Endothelial cell of umbilical vein (primary cell): ENCODE results near the gene BET1L. TPM values are rescaled to one million over a fixed set of nuclear protein-coding genes. Genes with fewer than 3 reads are reported as not detected.
"Not testable (repeated sequence)": the region's sequence is repeated elsewhere in the genome, so short reads cannot be mapped to it uniquely, and the experiment has no call there.

Experiments
- BruUV-seq: library from RNA; stranded (reverse); fragments of 400-500 nt; replicated peaks from 2 replicates; lab custom pipeline; 2021; lab: Mats Ljungman, UMichigan
- CTCF ChIA-PET: fragments of 300-600, 350-600 bp; sonication (Branson Sonifier 250); formaldehyde crosslinking; loops from one replicate; lab custom pipeline; 2021; ENCODE audit warnings: antibody characterized with exemption, inconsistent platforms; lab: Charles Lee
- POLR2A ChIA-PET: fragments of 300-600, 350-600 bp; sonication (Branson Sonifier 250); formaldehyde crosslinking; loops from one replicate; lab custom pipeline; 2021; ENCODE audit warnings: antibody characterized with exemption, inconsistent platforms; lab: Charles Lee
- DNase-seq: peaks from one replicate; pipeline ENCODE4 v3.0.0-alpha.2; 2011; ENCODE audit warnings: low read depth, low spot score
- FAIRE-seq: peaks from 2 replicates; lab custom pipeline; 2011; peaks lifted over from hg19 to GRCh38; lab: Jason Lieb, UNC
- H2AFZ ChIP-seq: 2 replicates; pipeline ENCODE4 v1.6.0; 2012; ENCODE audit warnings: low read depth, low read length, control low read depth, inconsistent platforms
- H3K27ac ChIP-seq: 2 replicates; pipeline ENCODE4 v1.5.1; 2011; ENCODE audit warnings: low read depth, mild to moderate bottlenecking, control low read depth, low read length, moderate library complexity; ENCODE audit not compliant: insufficient read depth
- H3K27me3 ChIP-seq, 2 experiments: 2 replicates each; pipeline versions ENCODE4 v1.6.0 to v1.6.1; 2011; ENCODE audit warnings: low read length in 2 of 2, mixed read lengths in 1 of 2; ENCODE audit not compliant: control insufficient read depth in 2 of 2, insufficient read depth in 2 of 2
- H3K36me3 ChIP-seq, 2 experiments: 2 replicates in 1 of 2; 3 replicates in 1 of 2; pipeline ENCODE4 v1.5.1; 2011; ENCODE audit warnings: low read length in 2 of 2, mild to moderate bottlenecking in 1 of 2, moderate library complexity in 1 of 2; ENCODE audit not compliant: control insufficient read depth in 2 of 2, insufficient read depth in 2 of 2; ENCODE audit errors: extremely low read depth in 1 of 2
- H3K4me1 ChIP-seq: 3 replicates; pipeline ENCODE4 v1.5.1; 2011; ENCODE audit warnings: mild to moderate bottlenecking, low read length; ENCODE audit not compliant: control insufficient read depth, insufficient read depth; ENCODE audit errors: extremely low read depth
- H3K4me2 ChIP-seq: 2 replicates; pipeline ENCODE4 v1.6.1; 2011; ENCODE audit warnings: low read length, control low read depth, mixed read lengths; ENCODE audit not compliant: insufficient read depth
- H3K4me3 ChIP-seq, 3 experiments: fragments of 200-600 bp in 1 of 3; sonication (generic), shearing (Covaris generic) in 1 of 3; replicated peaks in 1 of 3; 2 replicates each; pipeline ENCODE4 v1.5.1; 2011 to 2016; ENCODE audit warnings: control low read depth in 3 of 3, low read length in 3 of 3, mild to moderate bottlenecking in 2 of 3, inconsistent platforms in 1 of 3, low read depth in 1 of 3, moderate library complexity in 1 of 3; ENCODE audit not compliant: insufficient read depth in 1 of 3
- H3K79me2 ChIP-seq: 2 replicates; pipeline ENCODE4 v1.6.0; 2012; ENCODE audit warnings: low read length, inconsistent platforms; ENCODE audit not compliant: control insufficient read depth, insufficient read depth
- H3K9ac ChIP-seq: replicated peaks from 2 replicates; pipeline ENCODE3; 2011; ENCODE audit warnings: low read length, control low read depth; ENCODE audit not compliant: insufficient read depth; ENCODE audit errors: extremely low read depth
- H3K9me1 ChIP-seq: replicated peaks from 3 replicates; pipeline ENCODE4 v1.6.0; 2011; ENCODE audit warnings: mild to moderate bottlenecking, low read length; ENCODE audit not compliant: control insufficient read depth, insufficient read depth; ENCODE audit errors: extremely low read depth
- H3K9me3 ChIP-seq: replicated peaks from 2 replicates; pipeline ENCODE4 v1.5.1; 2012; ENCODE audit warnings: low read length, inconsistent platforms; ENCODE audit not compliant: control insufficient read depth, insufficient read depth
- H4K20me1 ChIP-seq: replicated peaks from 2 replicates; pipeline ENCODE3; 2011; ENCODE audit warnings: mild to moderate bottlenecking, low read length; ENCODE audit not compliant: control insufficient read depth, insufficient read depth; ENCODE audit errors: extremely low read depth
- dilution Hi-C: fragments of 300-500 bp; cut with MboI; formaldehyde crosslinking; loops from one replicate; pipeline ENCODE4 v1.15.0; 2019; ENCODE audit warnings: low sequenced_read_pairs; ENCODE audit not compliant: extremely low pct_ligation_motif_present
- intact Hi-C: fragments of 100-400 bp; cut with micrococcal nuclease; formaldehyde crosslinking; loops from one replicate; pipeline ENCODE4 v1.10.0; 2022
- polyA plus RNA-seq, 4 experiments: library from polyadenylated mRNA; depleted of rRNA in 3 of 4; stranded (reverse) in 3 of 4; unstranded in 1 of 4; fragments of >200 nt; gene quantifications; 2 replicates each; pipeline versions ENCODE4 v1.2.1 to v1.2.3, GENCODE V29; 2011 to 2012; ENCODE audit warnings: missing spikeins in 1 of 4
- total RNA-seq: library from RNA; stranded (reverse); gene quantifications from 2 replicates; pipeline ENCODE4 v1.2.3, GENCODE V29; 2021

Gene BET1L
- total and polyA plus RNA-seq, 2 donors (not counting 3 experiments of a cell fraction or from before 2014, with no cell fraction given): 31.0 to 80.0 TPM

- H3K9me3 ChIP-seq, BruUV-seq, H3K4me1 ChIP-seq, H3K36me3 ChIP-seq, POLR2A ChIA-PET, dilution Hi-C loops, H3K27me3 ChIP-seq, H3K79me2 ChIP-seq, H4K20me1 ChIP-seq, H3K4me2 ChIP-seq, H3K4me3 ChIP-seq, CTCF ChIA-PET, H3K9ac ChIP-seq, H3K9me1 ChIP-seq, FAIRE-seq, H3K27ac ChIP-seq, DNase-seq, H2AFZ ChIP-seq, intact Hi-C loops: not testable (repeated sequence)
Observed at GRCh38 chr11:192674-193128, 14.5 kb downstream of the BET1L start, which contains the start of gene SCGB1C1. Gene SCGB1C1, plus strand, starts transcription at chr11:193078. Its CDS starts 22 bp downstream, at chr11:193100.

GRCh38 chr11:191490-192478 lies 15.4 kb downstream of the BET1L start:
- H3K79me2 ChIP-seq, H3K9me3 ChIP-seq, dilution Hi-C loops, POLR2A ChIA-PET, H4K20me1 ChIP-seq, H3K9me1 ChIP-seq, intact Hi-C loops, H3K4me2 ChIP-seq, DNase-seq, CTCF ChIA-PET, H2AFZ ChIP-seq, H3K27ac ChIP-seq, H3K4me3 ChIP-seq, H3K27me3 ChIP-seq, H3K4me1 ChIP-seq, BruUV-seq, H3K9ac ChIP-seq, H3K36me3 ChIP-seq: not testable (repeated sequence)
- FAIRE-seq: peak; percentile 99

DNA sequence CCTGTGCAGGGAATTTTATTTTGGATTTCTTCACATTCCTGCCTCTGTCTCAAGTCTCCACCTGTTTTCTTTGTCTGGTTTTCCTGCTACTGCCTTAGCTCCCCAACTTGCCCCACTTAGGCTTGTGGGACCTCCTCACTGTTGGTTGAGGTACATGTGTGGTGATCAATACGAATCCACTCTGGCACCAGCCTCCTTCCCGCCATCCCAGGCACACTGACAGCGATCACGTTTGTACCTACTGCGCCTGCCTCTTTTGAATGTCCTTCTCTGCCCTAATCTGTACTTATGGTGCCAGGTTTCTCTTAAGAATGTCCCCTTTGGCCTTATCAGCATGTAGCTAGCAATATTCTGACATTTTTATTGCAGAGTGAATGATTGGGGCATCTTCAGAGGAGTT lies 16.7 kb downstream of the BET1L start:
- BruUV-seq, FAIRE-seq, H3K4me1 ChIP-seq, H3K27ac ChIP-seq, CTCF ChIA-PET, H3K27me3 ChIP-seq, H2AFZ ChIP-seq, POLR2A ChIA-PET, H3K9me3 ChIP-seq, H3K4me2 ChIP-seq, H3K79me2 ChIP-seq, H4K20me1 ChIP-seq, H3K4me3 ChIP-seq, H3K9ac ChIP-seq, H3K9me1 ChIP-seq, intact Hi-C loops, dilution Hi-C loops, DNase-seq, H3K36me3 ChIP-seq: not testable (repeated sequence)

GRCh38 chr11:189843-190311 lies 17.3 kb downstream of the BET1L start:
- POLR2A ChIA-PET, H3K27ac ChIP-seq, H3K27me3 ChIP-seq, H3K9ac ChIP-seq, BruUV-seq, H3K79me2 ChIP-seq, DNase-seq, H3K4me2 ChIP-seq, FAIRE-seq, H3K9me3 ChIP-seq, H3K4me1 ChIP-seq, H3K4me3 ChIP-seq, H2AFZ ChIP-seq, H3K9me1 ChIP-seq, H3K36me3 ChIP-seq, CTCF ChIA-PET, dilution Hi-C loops, intact Hi-C loops, H4K20me1 ChIP-seq: not testable (repeated sequence)
